MM.1S (cell line): ENCODE results near the gene ASTN1.
A peak's percentile ranks its signal among the peaks of the same experiment; 100 is the strongest.

ENCODE experiments used
- DNase-seq: peaks from one replicate; pipeline ENCODE4 v3.0.0-alpha.2; 2015
- H2AFZ ChIP-seq: fragments of 300-600 bp; sonication (generic); 2 replicates; pipeline ENCODE4 v1.6.0; 2016; ENCODE audit warnings: antibody characterized with exemption, low read length
- H3F3A ChIP-seq: fragments of 300-600 bp; sonication (generic); 2 replicates; pipeline ENCODE4 v1.6.1; 2016; ENCODE audit warnings: mild to moderate bottlenecking, antibody characterized with exemption, low read length, moderate library complexity, mixed read lengths; ENCODE audit not compliant: insufficient read depth
- H3K27ac ChIP-seq: fragments of 300-600 bp; sonication (generic); 2 replicates; pipeline ENCODE4 v1.5.1; 2016; ENCODE audit warnings: mild to moderate bottlenecking, low read length
- H3K27me3 ChIP-seq: fragments of 300-600 bp; sonication (generic); replicated peaks from 2 replicates; pipeline ENCODE4 v1.6.0; 2016; ENCODE audit warnings: low read length; ENCODE audit not compliant: insufficient read depth
- H3K36me3 ChIP-seq: fragments of 300-600 bp; sonication (generic); replicated peaks from 2 replicates; pipeline ENCODE4 v1.6.1; 2016; ENCODE audit warnings: mild to moderate bottlenecking, low read length, mixed read lengths; ENCODE audit not compliant: insufficient read depth
- H3K4me1 ChIP-seq: fragments of 300-600 bp; sonication (generic); 2 replicates; pipeline ENCODE4 v1.6.1; 2016; ENCODE audit warnings: low read length, mixed read lengths
- H3K4me2 ChIP-seq: fragments of 300-600 bp; sonication (generic); 2 replicates; pipeline ENCODE4 v1.6.0; 2016; ENCODE audit warnings: low read depth, low read length
- H3K4me3 ChIP-seq: fragments of 300-600 bp; sonication (generic); 2 replicates; pipeline ENCODE4 v1.5.1; 2016; ENCODE audit warnings: low read length, mixed read lengths
- H3K79me2 ChIP-seq: fragments of 300-600 bp; sonication (generic); 2 replicates; pipeline ENCODE4 v1.6.1; 2016; ENCODE audit warnings: mixed run types, low read length, mixed read lengths
- H3K9ac ChIP-seq: fragments of 300-600 bp; sonication (generic); 2 replicates; pipeline ENCODE4 v1.6.1; 2016; ENCODE audit warnings: low read length, mixed read lengths
- H3K9me2 ChIP-seq: fragments of 300-600 bp; sonication (generic); replicated peaks from 2 replicates; pipeline ENCODE4 v1.6.1; 2016; ENCODE audit warnings: mild to moderate bottlenecking, low read length, mixed read lengths; ENCODE audit not compliant: insufficient read depth
- H3K9me3 ChIP-seq: fragments of 300-600 bp; sonication (generic); replicated peaks from 2 replicates; pipeline ENCODE4 v1.6.1; 2016; ENCODE audit warnings: mild to moderate bottlenecking, low read length, mixed read lengths; ENCODE audit not compliant: insufficient read depth
- H4K20me1 ChIP-seq: fragments of 300-600 bp; sonication (generic); 2 replicates; pipeline ENCODE4 v1.6.1; 2016; ENCODE audit warnings: mild to moderate bottlenecking, low read length, moderate library complexity, mixed read lengths; ENCODE audit not compliant: insufficient read depth
- EZH2 ChIP-seq: fragments of 300-600 bp; sonication (generic); optimal IDR thresholded peaks from 2 replicates; pipeline ENCODE3; 2017; ENCODE audit warnings: low read depth, mild to moderate bottlenecking, antibody characterized with exemption, low read length, mixed read lengths
- EZH2phosphoT487 ChIP-seq: fragments of 300-600 bp; sonication (generic); IDR thresholded peaks from 2 replicates; pipeline ENCODE4 v1.6.1; 2018; ENCODE audit warnings: antibody characterized with exemption, low read length
- TF ChIP-seq, protein P1 (sequence below): fragments of 300-600 bp; sonication (generic); IDR thresholded peaks from 2 replicates; pipeline ENCODE4 v1.5.1; 2016; ENCODE audit warnings: antibody characterized with exemption, low read length, mixed read lengths

The ASTN1 gene

DNA sequence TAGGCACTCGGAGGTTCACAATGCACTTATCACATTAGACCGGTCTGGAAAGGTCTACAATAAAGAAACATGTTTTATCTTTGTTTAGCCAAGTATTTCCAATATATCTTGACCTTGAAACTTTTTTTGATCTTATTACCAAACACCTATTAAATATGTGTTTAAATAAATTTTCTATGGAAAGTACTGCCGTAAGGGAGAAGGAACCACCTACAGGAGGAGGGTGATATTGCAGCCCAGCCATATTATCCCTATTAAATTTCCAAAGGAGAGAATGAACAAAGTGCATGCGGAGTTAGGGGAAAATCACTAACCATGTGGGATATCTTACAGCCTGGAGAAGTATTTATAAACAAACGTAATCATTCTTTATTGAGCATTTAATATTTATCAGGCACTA is 20.7 kb upstream of the ASTN1 start:
- Histone ChIP-seq H3K27me3 (no peaks in the 10 kb centered on the region), H3K79me2 (no peaks in the 10 kb centered on the region)
- no peak for DNase-seq

DNA sequence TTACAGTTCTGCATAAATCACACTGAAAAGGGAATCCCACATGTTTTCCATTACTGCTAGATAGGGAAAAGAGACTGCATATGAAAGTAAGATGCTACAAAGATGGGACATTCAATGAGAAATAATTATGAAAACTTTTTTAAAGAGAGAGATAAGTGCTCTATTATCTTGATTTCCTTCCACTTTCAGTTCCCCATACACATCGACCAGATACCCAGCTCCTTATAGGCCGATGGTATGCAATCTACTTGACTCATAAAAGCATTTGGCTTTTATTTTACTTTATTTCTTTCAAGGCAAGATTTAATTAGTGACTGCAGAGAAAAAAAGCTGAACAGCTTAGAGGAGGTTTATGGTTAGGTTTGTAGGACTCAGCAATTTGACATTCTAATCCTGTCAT is 19.3 kb upstream of the ASTN1 start:
- Histone ChIP-seq H3K36me3 (no peaks in the 10 kb centered on the region), H3K9me2 (no peaks in the 10 kb centered on the region), H3K9me3 (no peaks in the 10 kb centered on the region), H4K20me1 (no peaks in the 10 kb centered on the region), H2AFZ (no peak overlapping the region), H3K4me2 (peak overlapping the region; percentile 42), H3K27me3 (no peaks in the 10 kb centered on the region), H3K79me2 (no peaks in the 10 kb centered on the region), H3F3A (no peaks in the 10 kb centered on the region), H3K9ac (no peak overlapping the region), H3K4me1 (peaks cover 10% of the 10 kb centered on the region; the same call in 1 of the 2 replicates), H3K27ac (no peak overlapping the region), H3K4me3 (no peak overlapping the region)
- DNase-seq: peak; percentile 27
- no peak for TF ChIP-seq EZH2
- TF ChIP-seq, protein P1, sequence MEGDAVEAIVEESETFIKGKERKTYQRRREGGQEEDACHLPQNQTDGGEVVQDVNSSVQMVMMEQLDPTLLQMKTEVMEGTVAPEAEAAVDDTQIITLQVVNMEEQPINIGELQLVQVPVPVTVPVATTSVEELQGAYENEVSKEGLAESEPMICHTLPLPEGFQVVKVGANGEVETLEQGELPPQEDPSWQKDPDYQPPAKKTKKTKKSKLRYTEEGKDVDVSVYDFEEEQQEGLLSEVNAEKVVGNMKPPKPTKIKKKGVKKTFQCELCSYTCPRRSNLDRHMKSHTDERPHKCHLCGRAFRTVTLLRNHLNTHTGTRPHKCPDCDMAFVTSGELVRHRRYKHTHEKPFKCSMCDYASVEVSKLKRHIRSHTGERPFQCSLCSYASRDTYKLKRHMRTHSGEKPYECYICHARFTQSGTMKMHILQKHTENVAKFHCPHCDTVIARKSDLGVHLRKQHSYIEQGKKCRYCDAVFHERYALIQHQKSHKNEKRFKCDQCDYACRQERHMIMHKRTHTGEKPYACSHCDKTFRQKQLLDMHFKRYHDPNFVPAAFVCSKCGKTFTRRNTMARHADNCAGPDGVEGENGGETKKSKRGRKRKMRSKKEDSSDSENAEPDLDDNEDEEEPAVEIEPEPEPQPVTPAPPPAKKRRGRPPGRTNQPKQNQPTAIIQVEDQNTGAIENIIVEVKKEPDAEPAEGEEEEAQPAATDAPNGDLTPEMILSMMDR: no peak
- TF ChIP-seq EZH2phosphoT487: no peak

More for the DNA sequence above, 20.7 kb upstream of the ASTN1 start:
- Histone ChIP-seq H3K9me2 (no peaks in the 10 kb centered on the region), H3F3A (no peaks in the 10 kb centered on the region), H2AFZ (no peak overlapping the region), H3K36me3 (no peaks in the 10 kb centered on the region), H3K27ac (no peak overlapping the region), H3K9ac (no peak overlapping the region), H3K4me2 (no peak overlapping the region), H3K4me1 (peaks cover 10% of the 10 kb centered on the region; the same call in 1 of the 2 replicates), H3K9me3 (no peaks in the 10 kb centered on the region), H4K20me1 (no peaks in the 10 kb centered on the region), H3K4me3 (no peak overlapping the region)
- TF ChIP-seq EZH2phosphoT487: no peak
- TF ChIP-seq, protein P1: peak; percentile 55

DNA sequence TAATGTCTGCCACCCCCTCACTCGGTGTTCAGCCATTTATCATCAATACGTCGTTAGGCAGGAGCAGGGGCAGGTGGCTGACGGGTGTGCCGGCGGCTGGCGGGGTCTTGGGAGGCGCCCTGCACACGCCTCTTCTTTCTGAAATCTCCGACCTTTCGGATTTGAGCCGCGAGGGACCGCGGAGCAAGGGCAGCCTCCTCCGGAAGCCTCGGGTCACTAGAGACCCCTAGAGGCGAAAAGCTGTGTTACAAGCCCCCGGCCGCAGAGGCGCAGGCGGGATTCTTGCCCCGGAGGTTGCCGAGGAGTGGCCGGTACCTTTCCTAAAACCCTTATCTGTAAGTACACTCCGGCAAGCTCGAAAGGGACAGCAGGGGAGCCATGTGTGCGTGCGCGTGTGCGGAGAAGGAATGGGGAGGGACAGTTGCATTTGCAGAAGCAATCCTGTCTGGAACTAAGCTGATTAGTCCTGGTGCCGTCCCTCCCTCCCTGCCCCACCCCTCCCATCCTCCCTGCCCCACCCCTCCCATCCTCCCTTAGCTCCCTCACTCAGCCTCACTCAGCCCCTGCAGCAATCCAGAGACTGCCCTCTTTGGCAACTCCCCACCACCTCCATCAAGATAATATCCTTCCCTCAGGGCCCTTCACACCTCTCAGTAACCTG is 17.2 kb upstream of the ASTN1 start:
- DNase-seq: peak; percentile 93
- Histone ChIP-seq H3K36me3 (no peaks in the 10 kb centered on the region), H3K79me2 (no peaks in the 10 kb centered on the region), H4K20me1 (no peaks in the 10 kb centered on the region), H3K27me3 (no peaks in the 10 kb centered on the region), H2AFZ (peak overlapping the region; percentile 54), H3K27ac (no peak overlapping the region), H3K9ac (no peak overlapping the region), H3K4me1 (peaks cover 10% of the 10 kb centered on the region; the same call in 1 of the 2 replicates), H3K4me2 (peak overlapping the region; percentile 55), H3K4me3 (peak overlapping the region; percentile 39; the same call in 1 of the 2 replicates), H3F3A (no peaks in the 10 kb centered on the region), H3K9me3 (no peaks in the 10 kb centered on the region), H3K9me2 (no peaks in the 10 kb centered on the region)
- no peak for TF ChIP-seq EZH2
- TF ChIP-seq, protein P1: peak; percentile 96
